Measurements from ENCODE around the gene TEKT4.

DNA sequence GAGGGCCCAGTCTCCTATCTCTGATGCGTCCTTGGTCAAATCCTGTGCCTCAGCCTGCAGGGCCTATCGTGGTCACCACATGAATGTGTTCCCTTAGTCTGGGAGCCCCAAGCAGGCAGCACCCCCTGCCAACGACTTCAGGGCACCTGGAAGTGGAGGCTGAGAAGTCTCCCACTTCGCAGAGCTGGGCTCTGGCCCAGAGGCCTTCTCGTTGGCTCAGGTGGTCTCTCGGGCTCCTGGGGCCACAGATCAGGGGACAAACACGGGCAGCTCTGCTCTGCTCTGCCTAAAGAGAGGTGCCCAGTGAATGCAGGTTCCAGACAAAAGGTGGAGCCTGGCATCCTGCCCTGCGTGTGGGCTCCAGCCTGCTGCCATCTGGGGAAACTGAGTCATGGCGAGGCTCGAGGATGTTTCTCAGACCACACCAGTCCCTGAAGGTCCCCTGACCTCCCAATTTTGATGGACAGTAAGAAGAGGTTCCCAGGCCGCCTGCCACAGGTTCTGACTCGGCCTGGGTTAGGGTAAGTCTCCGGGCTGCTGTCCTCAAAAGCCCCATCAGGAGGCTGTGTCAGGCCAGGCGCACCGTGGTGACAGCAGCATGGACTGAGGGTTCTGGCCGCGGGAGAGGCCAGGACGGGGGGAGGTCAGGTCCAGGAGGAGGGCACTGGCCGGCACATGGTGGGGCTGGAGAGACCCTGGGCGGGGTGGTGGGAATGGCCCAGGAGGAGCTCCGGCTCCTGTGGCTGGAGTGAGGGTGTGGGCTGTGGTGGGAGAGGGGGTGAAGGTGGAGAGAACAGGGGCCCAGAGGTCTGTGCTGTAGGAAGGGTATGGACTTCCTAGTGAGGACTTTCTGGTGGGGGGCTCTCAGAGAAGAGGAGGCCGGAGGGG lies 1.4 kb upstream of the TEKT4 start:
- TF ChIP-seq, protein P1, sequence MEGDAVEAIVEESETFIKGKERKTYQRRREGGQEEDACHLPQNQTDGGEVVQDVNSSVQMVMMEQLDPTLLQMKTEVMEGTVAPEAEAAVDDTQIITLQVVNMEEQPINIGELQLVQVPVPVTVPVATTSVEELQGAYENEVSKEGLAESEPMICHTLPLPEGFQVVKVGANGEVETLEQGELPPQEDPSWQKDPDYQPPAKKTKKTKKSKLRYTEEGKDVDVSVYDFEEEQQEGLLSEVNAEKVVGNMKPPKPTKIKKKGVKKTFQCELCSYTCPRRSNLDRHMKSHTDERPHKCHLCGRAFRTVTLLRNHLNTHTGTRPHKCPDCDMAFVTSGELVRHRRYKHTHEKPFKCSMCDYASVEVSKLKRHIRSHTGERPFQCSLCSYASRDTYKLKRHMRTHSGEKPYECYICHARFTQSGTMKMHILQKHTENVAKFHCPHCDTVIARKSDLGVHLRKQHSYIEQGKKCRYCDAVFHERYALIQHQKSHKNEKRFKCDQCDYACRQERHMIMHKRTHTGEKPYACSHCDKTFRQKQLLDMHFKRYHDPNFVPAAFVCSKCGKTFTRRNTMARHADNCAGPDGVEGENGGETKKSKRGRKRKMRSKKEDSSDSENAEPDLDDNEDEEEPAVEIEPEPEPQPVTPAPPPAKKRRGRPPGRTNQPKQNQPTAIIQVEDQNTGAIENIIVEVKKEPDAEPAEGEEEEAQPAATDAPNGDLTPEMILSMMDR (IDR thresholded peaks at IDR 0.05; ENCODE audit: insufficient read depth, low read length), result no peak
- no peak for TF ChIP-seq GABPA (IDR thresholded peaks at IDR 0.05; ENCODE audit: low read depth)

All from HL-60 (cell line).